Astrocyte (in vitro differentiated cells and primary cell): ENCODE measurements around the gene ARG2. TPM values are rescaled to one million over a fixed set of nuclear protein-coding genes. Genes with fewer than 3 reads are reported as not detected.

Experiments
- DNase-seq: peaks from one replicate; pipeline ENCODE4 v3.0.0-alpha.2; 2010; ENCODE audit warnings: low read depth
- FAIRE-seq: peaks from 2 replicates; lab custom pipeline; 2011; peaks lifted over from hg19 to GRCh38; lab: Jason Lieb, UNC
- H2AFZ ChIP-seq: 2 replicates; pipeline ENCODE4 v1.6.0; 2012; ENCODE audit warnings: low read depth, low read length, inconsistent platforms
- H3K27ac ChIP-seq: 2 replicates; pipeline ENCODE4 v1.5.1; 2011; ENCODE audit warnings: low read depth, low read length, inconsistent platforms
- H3K27me3 ChIP-seq: 2 replicates; pipeline ENCODE4 v1.6.0; 2011; ENCODE audit warnings: low read length, inconsistent platforms; ENCODE audit not compliant: insufficient read depth
- H3K36me3 ChIP-seq: 2 replicates; pipeline ENCODE4 v1.5.1; 2011; ENCODE audit warnings: low read length, inconsistent platforms; ENCODE audit not compliant: insufficient read depth
- H3K4me1 ChIP-seq: 2 replicates; pipeline ENCODE4 v1.5.1; 2011; ENCODE audit warnings: low read length, inconsistent platforms; ENCODE audit not compliant: insufficient read depth
- H3K4me2 ChIP-seq: 2 replicates; pipeline ENCODE4 v1.6.0; 2012; ENCODE audit warnings: low read length, inconsistent platforms
- H3K4me3 ChIP-seq: 2 replicates; pipeline ENCODE4 v1.5.1; 2011; ENCODE audit warnings: low read depth, mild to moderate bottlenecking, low read length, inconsistent platforms; ENCODE audit not compliant: insufficient read depth
- H3K79me2 ChIP-seq: 2 replicates; pipeline ENCODE4 v1.6.0; 2012; ENCODE audit warnings: mild to moderate bottlenecking, low read length, inconsistent platforms; ENCODE audit not compliant: insufficient read depth
- H3K9ac ChIP-seq: 2 replicates; pipeline ENCODE4 v1.6.0; 2012; ENCODE audit warnings: mild to moderate bottlenecking, low read length, inconsistent platforms
- H3K9me3 ChIP-seq: 2 replicates; pipeline ENCODE4 v1.5.1; 2012; ENCODE audit warnings: low read depth, mild to moderate bottlenecking, low read length, inconsistent platforms; ENCODE audit not compliant: insufficient read depth
- H4K20me1 ChIP-seq: 2 replicates; pipeline ENCODE4 v1.6.0; 2012; ENCODE audit warnings: low read length, inconsistent platforms; ENCODE audit not compliant: insufficient read depth
- H3K27ac Mint-ChIP-seq: one replicate; pipeline ENCODE4 v1.8.0; 2021; ENCODE audit warnings: mild to moderate bottlenecking, mixed read lengths; ENCODE audit not compliant: unreplicated experiment
- H3K27me3 Mint-ChIP-seq: one replicate; pipeline ENCODE4 v1.8.0; 2021; ENCODE audit warnings: low read depth, mixed read lengths; ENCODE audit not compliant: unreplicated experiment
- H3K36me3 Mint-ChIP-seq: one replicate; pipeline ENCODE4 v1.8.0; 2021; ENCODE audit warnings: low read depth, mixed read lengths; ENCODE audit not compliant: unreplicated experiment
- H3K4me1 Mint-ChIP-seq: one replicate; pipeline ENCODE4 v1.8.0; 2021; ENCODE audit warnings: low read depth, mixed read lengths; ENCODE audit not compliant: unreplicated experiment
- H3K4me3 Mint-ChIP-seq: one replicate; pipeline ENCODE4 v1.8.0; 2021; ENCODE audit warnings: mild to moderate bottlenecking, moderate library complexity, mixed read lengths; ENCODE audit not compliant: unreplicated experiment
- H3K9me3 Mint-ChIP-seq: one replicate; pipeline ENCODE4 v1.8.0; 2021; ENCODE audit warnings: mild to moderate bottlenecking, mixed read lengths; ENCODE audit not compliant: unreplicated experiment
- EZH2 ChIP-seq: IDR thresholded peaks from 2 replicates; pipeline ENCODE4 v1.6.1; 2012; ENCODE audit warnings: mild to moderate bottlenecking, low read length, inconsistent platforms; ENCODE audit not compliant: insufficient read depth
- total RNA-seq: library from RNA; stranded (reverse); gene quantifications from 2 replicates; pipeline ENCODE4 v1.2.1, GENCODE V29; 2021
- TF ChIP-seq, protein P1 (sequence below): IDR thresholded peaks from 2 replicates; pipeline ENCODE4 v1.5.1; 2011; ENCODE audit warnings: low read depth, mild to moderate bottlenecking, inconsistent platforms, low read length, moderate library complexity; ENCODE audit not compliant: insufficient read depth

Gene ARG2
- total RNA-seq, 1 donor from 2014 or later, result 11.6 TPM

DNA sequence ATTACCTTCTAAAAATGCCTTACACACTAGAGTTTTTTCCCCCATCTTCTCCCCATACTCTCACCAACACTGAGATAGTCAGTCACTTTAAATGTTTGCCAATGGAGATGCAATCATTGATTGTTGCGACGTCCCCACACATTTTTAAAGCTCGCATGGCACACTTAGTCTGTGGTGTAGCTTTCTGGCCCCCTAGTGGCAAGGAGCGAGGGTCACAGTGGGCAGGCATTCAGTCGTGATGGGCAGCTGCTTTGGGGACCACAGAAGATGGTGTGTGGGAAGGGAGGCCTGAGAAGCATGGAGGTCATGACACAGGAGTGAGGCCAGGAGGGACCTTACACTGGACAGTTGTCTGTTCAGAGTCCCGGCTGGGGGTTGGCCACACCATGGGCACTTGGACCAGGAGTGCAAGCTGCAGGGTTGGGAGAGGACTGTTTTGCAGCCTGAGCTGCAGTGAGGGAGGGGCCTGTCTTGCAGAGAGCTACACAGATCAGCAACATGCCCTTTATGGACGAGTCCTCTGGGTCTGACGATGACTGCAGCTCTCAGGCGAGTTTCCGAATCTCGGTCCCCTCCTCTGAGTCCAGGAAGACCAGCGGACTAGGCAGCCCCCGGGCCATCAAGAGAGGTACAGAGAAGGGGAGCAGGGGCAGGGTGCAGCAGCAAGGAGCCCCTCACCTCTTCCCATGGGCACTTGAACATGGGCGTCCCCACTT, 48.3 kb upstream of the ARG2 start:
- H3K36me3 ChIP-seq, result no peaks in the 10 kb centered on the region
- H3K36me3 Mint-ChIP-seq, result peaks cover 7% of the 10 kb centered on the region
- DNase-seq (peak; percentile 23), FAIRE-seq (peak; percentile 17)
- peaks cover 3% of the 10 kb centered on the region for H3K9me3 Mint-ChIP-seq
- no peak overlapping the region for H3K4me2 ChIP-seq
- TF ChIP-seq, protein P1, sequence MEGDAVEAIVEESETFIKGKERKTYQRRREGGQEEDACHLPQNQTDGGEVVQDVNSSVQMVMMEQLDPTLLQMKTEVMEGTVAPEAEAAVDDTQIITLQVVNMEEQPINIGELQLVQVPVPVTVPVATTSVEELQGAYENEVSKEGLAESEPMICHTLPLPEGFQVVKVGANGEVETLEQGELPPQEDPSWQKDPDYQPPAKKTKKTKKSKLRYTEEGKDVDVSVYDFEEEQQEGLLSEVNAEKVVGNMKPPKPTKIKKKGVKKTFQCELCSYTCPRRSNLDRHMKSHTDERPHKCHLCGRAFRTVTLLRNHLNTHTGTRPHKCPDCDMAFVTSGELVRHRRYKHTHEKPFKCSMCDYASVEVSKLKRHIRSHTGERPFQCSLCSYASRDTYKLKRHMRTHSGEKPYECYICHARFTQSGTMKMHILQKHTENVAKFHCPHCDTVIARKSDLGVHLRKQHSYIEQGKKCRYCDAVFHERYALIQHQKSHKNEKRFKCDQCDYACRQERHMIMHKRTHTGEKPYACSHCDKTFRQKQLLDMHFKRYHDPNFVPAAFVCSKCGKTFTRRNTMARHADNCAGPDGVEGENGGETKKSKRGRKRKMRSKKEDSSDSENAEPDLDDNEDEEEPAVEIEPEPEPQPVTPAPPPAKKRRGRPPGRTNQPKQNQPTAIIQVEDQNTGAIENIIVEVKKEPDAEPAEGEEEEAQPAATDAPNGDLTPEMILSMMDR, result peak; percentile 82
- TF ChIP-seq EZH2, result no peak
- peaks cover 9% of the 10 kb centered on the region for H3K4me1 Mint-ChIP-seq
- H3K27ac Mint-ChIP-seq, result peak overlapping the region; percentile 22
- no peaks in the 10 kb centered on the region for H3K9me3 ChIP-seq
- H3K4me3 ChIP-seq, result no peak overlapping the region
- no peak overlapping the region for H3K4me3 Mint-ChIP-seq
- no peaks in the 10 kb centered on the region for H3K79me2 ChIP-seq
- H3K27me3 ChIP-seq, result no peaks in the 10 kb centered on the region
- H2AFZ ChIP-seq, result no peak overlapping the region
- H3K27me3 Mint-ChIP-seq, result no peaks in the 10 kb centered on the region
- no peaks in the 10 kb centered on the region for H3K4me1 ChIP-seq
- H4K20me1 ChIP-seq, result no peaks in the 10 kb centered on the region
- no peak overlapping the region for H3K27ac ChIP-seq
- no peak overlapping the region for H3K9ac ChIP-seq

DNA sequence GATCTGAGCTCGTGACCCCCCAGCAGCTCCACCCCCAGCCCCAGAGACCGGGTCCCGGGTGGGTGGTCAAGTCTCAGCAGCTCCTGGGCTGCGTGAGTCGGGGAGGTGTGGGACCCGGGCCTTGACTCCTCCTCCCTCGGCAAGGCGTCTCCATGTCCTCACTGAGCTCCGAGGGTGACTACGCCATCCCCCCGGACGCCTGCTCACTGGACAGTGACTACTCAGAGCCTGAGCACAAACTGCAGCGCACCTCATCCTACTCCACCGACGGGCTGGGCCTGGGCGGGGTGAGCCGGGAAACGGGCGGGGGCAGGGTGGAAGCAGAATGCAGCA, 47.8 kb upstream of the ARG2 start:
- Mint-ChIP-seq H3K36me3 (peaks cover 7% of the 10 kb centered on the region), H3K4me3 (no peak overlapping the region), H3K9me3 (peaks cover 3% of the 10 kb centered on the region), H3K4me1 (peaks cover 6% of the 10 kb centered on the region), H3K27me3 (no peaks in the 10 kb centered on the region), H3K27ac (no peak overlapping the region)
- TF ChIP-seq, protein P1, result no peak
- no peak for TF ChIP-seq EZH2
- no peaks in the 10 kb centered on the region for H3K4me1 ChIP-seq
- no peaks in the 10 kb centered on the region for H4K20me1 ChIP-seq
- no peak for FAIRE-seq
- no peak overlapping the region for H3K4me3 ChIP-seq
- DNase-seq, result no peak
- H3K4me2 ChIP-seq, result no peak overlapping the region
- no peaks in the 10 kb centered on the region for H3K27me3 ChIP-seq
- no peak overlapping the region for H3K27ac ChIP-seq
- no peaks in the 10 kb centered on the region for H3K36me3 ChIP-seq
- no peak overlapping the region for H3K9ac ChIP-seq
- H3K9me3 ChIP-seq, result no peaks in the 10 kb centered on the region
- no peaks in the 10 kb centered on the region for H3K79me2 ChIP-seq
- H2AFZ ChIP-seq, result no peak overlapping the region

DNA sequence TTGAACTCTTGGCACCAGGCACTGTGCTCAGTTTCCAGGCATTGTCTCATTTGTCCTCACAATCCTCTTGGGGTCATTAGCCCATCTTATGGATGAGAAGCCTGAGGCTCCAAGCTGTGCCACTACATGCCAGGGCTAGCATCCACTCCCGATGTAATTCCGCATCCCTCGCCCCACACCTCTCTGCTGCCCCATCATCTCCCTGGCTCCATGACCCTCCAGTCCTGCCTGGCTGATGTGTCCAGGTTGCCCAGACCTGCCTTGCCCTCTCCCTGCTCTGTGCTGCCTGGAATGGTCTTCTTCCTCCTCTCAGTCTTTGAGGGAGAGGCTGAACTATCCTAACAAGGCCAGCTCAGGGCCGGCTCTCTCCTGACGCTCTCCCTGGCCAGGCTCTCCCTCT, 47.1 kb upstream of the ARG2 start:
- no peaks in the 10 kb centered on the region for H3K79me2 ChIP-seq
- H4K20me1 ChIP-seq, result no peaks in the 10 kb centered on the region
- Mint-ChIP-seq H3K36me3 (peaks cover 10% of the 10 kb centered on the region), H3K4me3 (no peak overlapping the region), H3K27me3 (no peaks in the 10 kb centered on the region), H3K4me1 (peaks cover under 1% of the 10 kb centered on the region), H3K9me3 (peaks cover 3% of the 10 kb centered on the region), H3K27ac (no peak overlapping the region)
- H3K4me2 ChIP-seq, result no peak overlapping the region
- H3K36me3 ChIP-seq, result no peaks in the 10 kb centered on the region
- DNase-seq, result no peak
- H2AFZ ChIP-seq, result no peak overlapping the region
- H3K4me3 ChIP-seq, result no peak overlapping the region
- no peak overlapping the region for H3K27ac ChIP-seq
- no peaks in the 10 kb centered on the region for H3K9me3 ChIP-seq
- no peak overlapping the region for H3K9ac ChIP-seq
- no peak for TF ChIP-seq EZH2
- TF ChIP-seq, protein P1, result no peak
- no peaks in the 10 kb centered on the region for H3K27me3 ChIP-seq
- FAIRE-seq, result no peak
- H3K4me1 ChIP-seq, result no peaks in the 10 kb centered on the region
